Pons (tissue), 1 donor: Measurements from ENCODE around the gene MOXD1.

Source experiments
- DNase-seq: peaks from one replicate; pipeline ENCODE4 v3.0.0-alpha.2; 2016; ENCODE audit warnings: low spot score

MOXD1 gene

GRCh38 chr6:132399376-132400074 is 1.8 kb downstream of the MOXD1 start:
- no peak for DNase-seq

GRCh38 chr6:132395015-132395597 is 6.2 kb downstream of the MOXD1 start:
- DNase-seq: no peak

DNA sequence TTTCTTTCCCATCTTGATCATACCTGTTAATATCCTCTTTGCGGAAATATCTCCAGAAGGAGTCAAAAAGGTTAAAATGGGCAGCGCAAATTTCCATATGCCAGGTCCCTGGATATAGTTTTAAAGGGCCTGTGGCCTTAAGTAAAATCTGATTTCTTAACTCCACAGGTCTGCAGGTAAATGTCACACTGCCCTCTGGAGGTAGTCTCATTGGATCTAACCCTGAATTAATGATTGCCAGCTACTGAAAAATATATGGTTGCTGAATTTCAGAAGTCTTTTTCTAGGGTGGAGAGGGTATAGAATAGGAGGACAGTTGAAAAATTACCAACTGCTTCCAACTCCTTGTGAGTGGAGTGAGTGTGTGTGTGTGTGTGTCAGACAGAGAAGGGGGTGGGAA is 8.5 kb downstream of the MOXD1 start:
- no peak for DNase-seq

GRCh38 chr6:132392270-132392646 is 9.0 kb downstream of the MOXD1 start:
- DNase-seq: no peak

DNA sequence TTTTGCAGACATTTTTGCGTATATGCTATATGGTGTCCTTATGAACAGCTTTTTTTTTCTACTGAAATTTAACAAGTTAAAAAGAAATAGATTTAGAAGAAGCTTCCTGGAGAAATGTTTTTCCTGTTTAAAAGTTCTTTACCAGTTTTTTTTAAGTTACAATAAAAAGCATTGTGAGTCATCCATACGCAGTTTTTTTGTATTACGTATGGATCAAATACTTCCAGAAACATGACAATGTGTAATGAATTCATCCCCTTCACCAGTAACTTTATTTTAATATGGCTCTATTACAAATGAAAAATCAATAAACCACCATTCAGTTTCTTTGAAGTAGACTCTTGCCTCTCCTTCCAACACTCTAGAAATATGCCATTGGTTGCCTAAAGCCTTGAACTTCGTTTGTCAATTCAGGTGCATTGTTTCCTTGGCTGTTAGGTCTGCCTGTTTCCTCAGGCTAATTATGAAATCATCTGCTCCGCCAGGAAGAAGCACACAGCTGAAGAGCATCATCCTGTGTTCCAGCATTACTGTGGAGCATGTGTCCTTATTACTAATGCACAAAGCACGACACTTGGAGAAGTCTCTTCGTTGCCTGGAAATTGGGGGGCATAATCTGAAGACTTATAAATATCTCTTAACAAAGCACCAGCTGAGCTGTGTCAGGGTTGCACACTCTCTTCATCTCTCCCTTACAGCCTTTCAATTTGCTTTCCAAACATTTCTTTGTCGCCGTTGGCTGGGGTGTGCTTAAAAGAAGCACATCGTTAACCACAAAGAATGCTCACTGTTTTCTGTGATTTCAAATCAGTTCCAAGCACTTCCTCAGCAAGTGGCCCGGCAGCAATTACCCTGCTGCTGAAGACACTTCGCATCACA is 9.6 kb downstream of the MOXD1 start:
- DNase-seq: peak; percentile 5

DNA sequence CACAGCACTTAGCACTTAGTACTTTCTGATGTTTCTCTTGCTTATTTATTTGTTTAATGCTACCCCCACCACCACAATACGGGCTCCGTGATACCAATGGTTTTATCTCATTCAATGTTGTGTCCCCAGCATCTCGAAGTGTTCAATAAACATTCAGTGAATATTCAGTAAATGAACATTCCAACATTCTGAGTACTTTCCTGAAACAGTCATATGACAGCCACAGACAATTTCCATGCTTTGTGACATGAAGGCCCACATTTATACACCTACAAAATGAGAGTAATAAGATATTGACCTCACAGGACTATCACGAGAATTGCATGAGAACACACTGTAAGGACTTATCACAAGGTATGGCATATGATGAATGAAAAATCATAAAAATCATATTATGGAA is 10.8 kb downstream of the MOXD1 start:
- DNase-seq: no peak

DNA sequence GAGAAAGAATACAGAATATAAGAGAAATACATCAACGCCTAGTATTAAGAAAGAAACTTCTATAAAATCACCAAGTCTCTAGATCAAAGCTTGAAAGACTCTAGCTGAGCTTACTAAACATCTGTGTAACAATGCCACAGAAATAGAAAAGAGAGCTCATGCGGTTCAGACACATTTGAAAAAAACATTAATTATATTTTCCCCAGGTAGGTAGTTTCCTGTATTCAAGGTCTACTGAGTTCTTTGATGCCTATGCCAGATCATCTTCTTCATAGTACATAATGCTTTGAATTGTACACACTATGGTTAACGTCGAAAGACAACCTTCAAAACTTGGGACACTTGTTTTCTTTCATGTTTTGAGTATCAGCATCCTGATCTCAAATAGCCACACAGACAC is 11.3 kb downstream of the MOXD1 start:
- no peak for DNase-seq

DNA sequence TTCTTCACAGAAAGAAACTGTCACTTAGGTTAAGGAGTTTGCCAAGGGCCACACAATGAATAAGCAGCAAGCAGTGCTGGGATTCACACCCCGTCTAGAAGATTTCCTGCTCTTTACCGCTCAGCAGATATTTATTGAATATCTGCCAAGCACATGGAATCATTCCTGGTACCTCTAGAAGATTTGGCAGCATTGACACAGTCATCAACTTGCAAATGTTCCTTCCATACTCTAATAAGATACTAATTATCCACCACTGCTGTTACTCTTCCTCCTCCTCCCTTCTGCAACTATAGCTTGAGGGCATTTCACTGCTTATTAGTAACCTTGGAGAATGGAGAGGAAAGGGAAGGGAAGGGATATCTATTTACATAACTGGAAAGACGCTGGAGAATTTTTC is 13.0 kb downstream of the MOXD1 start:
- DNase-seq: no peak

DNA sequence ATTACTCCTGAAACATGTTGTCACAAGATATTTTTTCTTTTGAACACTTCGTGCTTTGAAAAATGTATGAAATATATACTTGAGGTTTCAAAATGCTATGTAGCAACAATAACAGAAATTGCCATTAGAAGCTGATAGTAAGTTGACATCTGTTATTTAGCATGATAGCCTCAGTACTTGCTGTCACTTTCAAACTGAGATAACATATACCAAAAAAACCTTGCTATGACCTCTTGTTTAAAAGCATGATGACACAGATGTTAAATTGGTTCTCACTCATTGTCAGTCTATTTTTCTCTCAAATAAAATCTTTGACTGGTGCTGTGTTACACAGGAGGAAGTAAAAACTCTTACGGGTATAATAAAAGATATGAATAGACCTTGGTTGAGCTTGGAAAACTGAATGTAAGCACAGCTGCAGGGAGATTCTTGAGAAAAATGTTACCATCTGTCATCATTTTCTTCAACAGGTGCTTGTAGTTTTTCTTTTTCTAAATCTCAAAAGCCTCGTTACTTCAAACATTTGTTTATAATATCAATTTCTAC is 18.6 kb downstream of the MOXD1 start:
- DNase-seq: no peak

DNA sequence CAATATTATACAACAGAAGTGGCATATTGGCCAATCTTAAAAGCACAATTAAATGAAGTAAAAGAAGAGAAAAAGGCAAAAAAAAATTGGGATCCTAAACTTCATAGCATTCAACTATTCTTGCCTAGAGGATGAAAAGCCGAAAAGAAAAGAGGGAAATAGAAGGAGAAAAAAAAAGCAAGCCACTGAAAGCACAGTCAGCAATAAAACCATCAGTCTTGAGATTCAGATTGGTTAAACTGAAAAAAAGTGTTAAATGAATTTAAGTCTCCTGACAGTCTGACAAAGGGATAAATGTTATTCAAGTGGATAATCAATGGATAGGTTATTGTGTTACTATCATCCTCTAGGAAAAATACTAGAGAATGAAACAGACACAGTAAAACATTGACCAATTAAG is 19.9 kb downstream of the MOXD1 start:
- no peak for DNase-seq

DNA sequence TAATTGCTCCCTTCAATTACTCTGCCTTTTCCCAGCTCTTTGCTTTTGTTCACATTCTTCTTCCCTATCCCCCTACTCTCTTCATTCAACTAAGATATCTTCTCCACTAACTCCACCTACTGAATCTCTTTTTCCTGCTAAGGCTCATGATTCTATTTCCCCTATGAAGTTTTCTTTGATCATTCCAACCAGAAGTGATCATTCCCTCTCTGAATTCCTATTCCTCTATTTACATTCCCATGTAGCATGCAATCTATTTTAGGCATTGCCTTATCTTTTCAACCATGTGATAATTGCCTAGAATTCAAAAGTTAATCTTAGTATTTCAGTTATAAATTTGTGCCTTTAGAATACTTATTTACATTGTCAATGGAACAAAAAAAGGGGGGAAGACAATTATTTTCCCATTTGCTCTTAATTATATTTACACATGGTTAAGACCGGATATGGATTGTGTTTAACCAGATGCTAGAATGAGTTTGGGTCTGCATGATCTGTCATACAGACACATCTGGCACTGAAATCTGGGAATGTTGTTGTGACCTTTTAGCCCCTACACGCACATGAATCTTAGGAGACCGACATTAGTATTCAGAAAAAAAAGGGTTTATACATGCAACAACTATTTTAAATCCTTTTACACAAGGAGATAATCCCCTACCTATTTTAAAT is 20.8 kb downstream of the MOXD1 start:
- no peak for DNase-seq

DNA sequence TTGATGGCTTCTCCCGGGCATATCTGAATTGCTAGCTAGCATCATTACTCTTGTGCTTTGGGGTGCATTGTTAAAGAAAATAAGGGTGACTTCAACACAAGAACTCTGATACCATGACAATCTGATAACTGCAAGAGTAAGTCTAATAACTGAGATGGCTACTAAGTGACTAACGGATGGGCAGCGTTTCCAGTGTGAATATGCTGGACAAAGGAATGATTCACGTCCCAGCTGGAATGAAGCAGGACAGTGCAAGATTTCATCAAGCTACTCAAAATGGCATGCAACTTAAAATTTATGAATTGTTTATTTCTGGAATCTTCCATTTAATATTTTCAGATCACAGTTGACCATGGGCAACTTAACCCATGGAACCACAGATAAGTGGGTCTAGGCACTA is 31.7 kb downstream of the MOXD1 start:
- DNase-seq: peak; percentile 71

DNA sequence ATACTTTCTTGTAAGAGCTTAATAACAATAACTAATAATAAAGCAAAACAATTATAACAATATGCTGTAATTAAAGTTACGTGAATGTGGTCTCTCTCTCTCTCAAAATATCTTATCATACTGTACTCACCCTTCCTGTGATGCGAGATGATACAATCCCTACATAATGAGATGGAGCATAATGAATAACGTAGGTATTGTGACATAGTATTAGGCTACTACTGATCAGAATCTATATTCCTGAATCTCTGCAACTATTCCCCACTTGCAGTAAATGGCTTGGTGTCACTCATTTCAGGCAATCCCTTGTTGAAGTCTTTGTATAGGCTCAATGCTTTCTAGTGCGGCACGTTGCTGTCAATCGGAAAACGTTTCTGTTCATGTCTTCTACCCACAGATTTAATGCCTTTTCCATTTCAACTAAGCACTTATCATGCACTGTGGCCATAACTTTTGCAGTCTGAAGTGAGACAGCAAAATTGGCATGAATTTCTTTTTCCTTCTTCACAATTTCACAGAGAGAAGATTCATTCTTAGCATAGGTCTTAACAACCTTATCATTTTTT is 32.3 kb downstream of the MOXD1 start:
- no peak for DNase-seq

- peak; percentile 25 for DNase-seq
Observed at GRCh38 chr6:132365281-132365907, 35.9 kb downstream of the MOXD1 start.

GRCh38 chr6:132364306-132365074 is 36.8 kb downstream of the MOXD1 start:
- no peak for DNase-seq

DNA sequence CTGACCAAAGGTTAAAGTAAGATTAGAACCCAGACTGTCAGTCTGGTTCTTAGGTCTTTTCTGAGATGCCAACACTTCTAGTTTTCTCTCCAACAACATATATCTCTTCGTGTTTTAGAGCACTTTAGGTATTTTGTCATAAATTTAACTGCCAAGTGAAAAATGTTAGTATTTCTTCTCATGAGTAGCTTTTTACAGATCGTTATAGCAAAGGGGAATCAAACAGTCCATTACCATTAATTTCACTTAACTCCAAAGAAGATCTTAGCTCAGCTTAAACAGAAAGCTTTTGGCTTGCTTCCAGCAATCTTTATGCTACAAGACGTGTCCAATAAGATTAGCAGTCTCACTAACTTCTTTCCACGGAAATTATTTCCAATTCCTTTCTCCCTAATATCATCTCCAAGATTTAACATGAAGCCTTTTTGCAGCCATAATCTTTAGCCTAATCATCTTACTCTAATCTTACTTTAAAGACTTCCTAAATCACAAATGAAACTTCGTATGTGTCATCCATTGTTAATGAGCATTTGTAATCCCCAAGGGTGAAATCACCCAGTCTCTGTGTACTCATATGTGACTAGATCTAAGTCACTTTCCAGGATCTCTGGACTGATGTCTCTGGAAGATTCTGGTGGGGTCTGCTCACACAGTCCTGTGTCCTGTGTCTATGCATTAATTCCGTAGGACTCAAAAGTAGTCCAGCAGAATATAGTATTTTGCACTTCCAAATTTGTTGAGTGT is 38.7 kb downstream of the MOXD1 start:
- DNase-seq: no peak

- no peak for DNase-seq
Observed at GRCh38 chr6:132361101-132361500, 40.2 kb downstream of the MOXD1 start.

DNA sequence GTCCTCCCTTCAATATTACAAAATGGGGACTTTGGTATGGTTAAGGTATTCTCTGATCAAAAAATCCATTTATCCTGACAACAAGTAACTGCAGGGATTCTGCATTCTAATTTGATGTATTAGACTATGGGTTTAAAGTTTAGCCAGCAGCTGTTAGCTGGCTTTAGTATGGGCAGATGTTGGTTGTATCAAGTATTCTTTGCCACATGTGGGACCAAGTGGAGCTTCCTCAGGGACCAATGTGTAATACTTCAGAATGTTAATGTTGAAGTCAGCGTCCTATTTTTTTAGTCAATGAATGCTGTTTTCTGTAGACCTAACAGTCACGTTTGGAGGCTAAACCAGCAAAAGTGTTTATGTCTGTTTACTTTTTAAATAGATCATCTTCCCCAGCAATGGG is 41.4 kb downstream of the MOXD1 start:
- no peak for DNase-seq

DNA sequence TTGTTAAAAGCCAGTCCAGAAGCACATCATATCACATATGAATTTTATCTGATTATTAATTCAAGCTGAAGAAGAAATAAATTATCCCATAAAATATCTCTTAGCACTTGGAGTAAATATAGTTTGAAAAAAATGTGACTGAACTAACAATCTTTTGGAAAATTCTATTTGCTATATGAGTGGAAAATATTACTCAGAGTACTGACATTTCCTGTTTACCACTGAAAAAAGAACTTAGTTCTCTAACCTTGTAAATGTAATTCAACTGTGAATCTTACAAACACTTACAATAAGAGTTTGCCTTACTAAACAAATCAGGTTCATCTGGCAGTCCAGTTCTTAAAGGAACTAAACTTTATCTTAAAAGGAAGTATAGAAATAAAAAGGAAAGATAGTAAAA is 44.2 kb downstream of the MOXD1 start:
- no peak for DNase-seq
